Endothelial cell (in vitro differentiated cells): ENCODE results near the gene FAM13B. TPM values are rescaled to one million over a fixed set of nuclear protein-coding genes. Genes with fewer than 3 reads are reported as not detected.

Source experiments
- DNase-seq: peaks from one replicate; pipeline ENCODE4 v3.0.0; 2021; ENCODE audit warnings: low spot score
- H3K27ac Mint-ChIP-seq: one replicate; pipeline ENCODE4 v1.8.0; 2021; ENCODE audit warnings: mixed read lengths, inconsistent platforms; ENCODE audit not compliant: unreplicated experiment
- H3K27me3 Mint-ChIP-seq: one replicate; pipeline ENCODE4 v1.8.0; 2021; ENCODE audit warnings: mild to moderate bottlenecking, moderate library complexity, mixed read lengths, inconsistent platforms; ENCODE audit not compliant: unreplicated experiment
- H3K36me3 Mint-ChIP-seq: one replicate; pipeline ENCODE4 v1.8.0; 2021; ENCODE audit warnings: mild to moderate bottlenecking, low read depth, mixed read lengths, inconsistent platforms; ENCODE audit not compliant: unreplicated experiment
- H3K4me1 Mint-ChIP-seq: one replicate; pipeline ENCODE4 v1.8.0; 2021; ENCODE audit warnings: mild to moderate bottlenecking, mixed read lengths, inconsistent platforms; ENCODE audit not compliant: unreplicated experiment
- H3K4me3 Mint-ChIP-seq: one replicate; pipeline ENCODE4 v1.8.0; 2021; ENCODE audit warnings: mild to moderate bottlenecking, mixed read lengths, inconsistent platforms; ENCODE audit not compliant: unreplicated experiment
- H3K9me3 Mint-ChIP-seq: one replicate; pipeline ENCODE4 v1.8.0; 2021; ENCODE audit warnings: mixed read lengths, inconsistent platforms; ENCODE audit not compliant: unreplicated experiment
- total RNA-seq: library from RNA; stranded (reverse); fragmentation: NEBNext Ultra II Directional; extraction: Animal tissue kit (Norgen Biotek cat#: 25700); gene quantifications from one replicate; pipeline ENCODE4 v1.2.1, GENCODE V29; 2021; ENCODE audit not compliant: unreplicated experiment
- TF ChIP-seq, protein P1 (sequence below): fragments of 200-600 bp; sonication (generic); IDR thresholded peaks from one replicate; pipeline ENCODE4 v1.5.0; 2021; ENCODE audit warnings: antibody characterized with exemption; ENCODE audit not compliant: unreplicated experiment

Gene FAM13B
- total RNA-seq, 1 donor from 2014 or later, result 31.2 TPM

DNA sequence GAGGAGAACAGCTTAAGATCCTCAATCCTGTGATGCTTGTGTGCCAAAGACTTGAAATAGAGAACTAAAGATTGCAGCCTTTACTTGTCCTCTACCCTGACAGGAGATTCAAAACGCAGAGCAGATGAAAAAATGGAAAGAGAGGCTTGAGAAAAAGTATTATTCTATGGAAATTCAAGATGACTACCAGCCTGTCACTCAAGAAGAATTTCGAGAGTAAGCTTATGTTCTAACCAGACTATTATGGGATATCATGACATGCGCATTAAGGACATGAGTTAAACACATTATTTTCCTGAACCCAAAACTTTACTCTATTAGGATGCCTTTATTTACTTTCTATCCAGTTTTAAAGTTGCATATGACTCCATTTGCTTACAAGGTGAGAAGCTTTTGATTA, 97.2 kb downstream of the FAM13B start:
- H3K27me3 Mint-ChIP-seq, result no peaks in the 10 kb centered on the region
- H3K4me1 Mint-ChIP-seq, result peaks cover 3% of the 10 kb centered on the region
- DNase-seq, result no peak
- TF ChIP-seq, protein P1, sequence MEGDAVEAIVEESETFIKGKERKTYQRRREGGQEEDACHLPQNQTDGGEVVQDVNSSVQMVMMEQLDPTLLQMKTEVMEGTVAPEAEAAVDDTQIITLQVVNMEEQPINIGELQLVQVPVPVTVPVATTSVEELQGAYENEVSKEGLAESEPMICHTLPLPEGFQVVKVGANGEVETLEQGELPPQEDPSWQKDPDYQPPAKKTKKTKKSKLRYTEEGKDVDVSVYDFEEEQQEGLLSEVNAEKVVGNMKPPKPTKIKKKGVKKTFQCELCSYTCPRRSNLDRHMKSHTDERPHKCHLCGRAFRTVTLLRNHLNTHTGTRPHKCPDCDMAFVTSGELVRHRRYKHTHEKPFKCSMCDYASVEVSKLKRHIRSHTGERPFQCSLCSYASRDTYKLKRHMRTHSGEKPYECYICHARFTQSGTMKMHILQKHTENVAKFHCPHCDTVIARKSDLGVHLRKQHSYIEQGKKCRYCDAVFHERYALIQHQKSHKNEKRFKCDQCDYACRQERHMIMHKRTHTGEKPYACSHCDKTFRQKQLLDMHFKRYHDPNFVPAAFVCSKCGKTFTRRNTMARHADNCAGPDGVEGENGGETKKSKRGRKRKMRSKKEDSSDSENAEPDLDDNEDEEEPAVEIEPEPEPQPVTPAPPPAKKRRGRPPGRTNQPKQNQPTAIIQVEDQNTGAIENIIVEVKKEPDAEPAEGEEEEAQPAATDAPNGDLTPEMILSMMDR, result no peak
- H3K36me3 Mint-ChIP-seq, result peaks cover 9% of the 10 kb centered on the region
- H3K4me3 Mint-ChIP-seq, result no peak overlapping the region
- no peaks in the 10 kb centered on the region for H3K9me3 Mint-ChIP-seq
- no peak overlapping the region for H3K27ac Mint-ChIP-seq

DNA sequence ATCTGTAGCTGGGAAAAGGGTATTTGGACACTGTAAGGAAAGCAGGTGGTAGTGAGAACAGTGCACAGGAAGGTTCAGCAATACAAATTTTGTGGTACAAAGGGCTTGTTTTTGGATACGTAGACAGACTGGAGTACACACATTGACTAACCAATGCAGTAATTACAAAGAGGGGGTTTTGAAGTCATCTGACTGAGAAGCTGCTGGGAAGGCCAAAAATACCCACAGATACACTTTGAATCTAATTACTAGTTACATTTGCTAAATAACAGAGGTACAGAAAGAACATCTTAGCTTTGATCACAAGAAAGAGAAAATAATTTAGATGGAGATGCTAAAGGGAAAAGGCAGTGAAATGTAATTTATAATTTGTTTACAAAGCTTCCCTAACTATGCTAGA, 97.7 kb downstream of the FAM13B start:
- peaks cover 7% of the 10 kb centered on the region for H3K36me3 Mint-ChIP-seq
- no peaks in the 10 kb centered on the region for H3K27me3 Mint-ChIP-seq
- H3K4me3 Mint-ChIP-seq, result no peak overlapping the region
- DNase-seq, result no peak
- H3K27ac Mint-ChIP-seq, result no peak overlapping the region
- TF ChIP-seq, protein P1, result no peak
- H3K9me3 Mint-ChIP-seq, result no peaks in the 10 kb centered on the region
- H3K4me1 Mint-ChIP-seq, result peaks cover 3% of the 10 kb centered on the region

DNA sequence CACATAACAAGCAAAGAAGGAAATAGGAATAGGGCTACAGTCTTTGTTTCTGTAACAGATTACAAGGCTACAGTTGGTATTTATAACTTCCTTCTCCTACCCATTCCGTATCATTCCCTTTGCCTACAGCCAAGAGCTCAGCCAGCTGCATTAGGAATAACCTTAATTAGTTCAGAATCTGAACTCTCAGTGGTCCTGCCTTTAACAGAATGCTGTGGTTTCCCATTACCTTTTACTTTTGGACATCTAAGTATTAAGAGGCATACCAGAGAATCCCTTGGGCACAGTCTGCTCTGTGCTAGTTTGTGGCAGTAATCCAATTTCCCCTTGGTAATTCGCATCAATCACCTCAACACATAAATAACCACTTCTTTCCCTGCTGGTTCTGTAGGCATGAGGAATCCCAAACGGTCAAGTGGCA, 99.4 kb downstream of the FAM13B start:
- DNase-seq, result no peak
- TF ChIP-seq, protein P1, result no peak
- Mint-ChIP-seq H3K36me3 (no peaks in the 10 kb centered on the region), H3K4me1 (peaks cover 3% of the 10 kb centered on the region), H3K27me3 (no peaks in the 10 kb centered on the region), H3K4me3 (no peak overlapping the region), H3K9me3 (no peaks in the 10 kb centered on the region), H3K27ac (no peak overlapping the region)

DNA sequence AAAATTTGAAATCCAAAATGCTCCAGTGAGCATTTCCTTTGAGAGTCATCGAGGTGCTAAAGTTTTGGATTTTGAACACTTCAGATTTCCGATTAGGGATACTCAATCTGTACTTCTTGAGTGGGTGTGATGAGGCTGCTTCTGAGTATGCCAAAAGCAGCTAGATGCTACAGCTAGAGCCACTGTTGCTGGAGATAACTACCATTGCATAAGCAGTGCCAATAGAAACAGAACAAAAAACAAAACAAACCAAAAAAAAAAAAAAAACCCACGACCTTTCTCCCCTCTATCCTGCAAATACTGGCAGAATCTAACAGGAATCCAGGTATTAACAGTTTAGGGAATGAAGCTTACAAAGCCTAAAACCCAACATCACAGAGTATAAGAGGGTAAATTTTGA, 100.1 kb downstream of the FAM13B start:
- Mint-ChIP-seq H3K27ac (no peak overlapping the region), H3K27me3 (no peaks in the 10 kb centered on the region), H3K36me3 (no peaks in the 10 kb centered on the region), H3K4me1 (peaks cover 3% of the 10 kb centered on the region), H3K9me3 (no peaks in the 10 kb centered on the region), H3K4me3 (no peak overlapping the region)
- no peak for DNase-seq
- TF ChIP-seq, protein P1, result no peak

DNA sequence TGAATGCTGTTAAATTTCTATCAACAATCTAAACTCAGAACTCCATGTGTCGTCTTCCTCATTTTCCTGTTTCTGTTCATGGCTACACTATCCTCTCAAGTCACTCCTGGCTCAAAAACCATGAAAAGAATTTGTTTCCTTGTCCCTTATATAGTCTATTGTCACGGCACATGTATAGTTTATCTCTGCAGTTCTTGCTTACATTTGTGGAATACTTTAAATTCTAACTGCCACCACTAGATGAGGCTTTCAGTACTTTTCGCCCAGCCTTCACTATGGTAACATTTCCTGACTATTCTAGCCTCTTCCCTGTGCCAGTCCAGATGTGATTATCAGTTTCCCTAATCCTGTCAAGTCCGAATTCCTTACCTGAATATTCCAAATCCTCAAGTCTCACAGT, 109.0 kb downstream of the FAM13B start:
- Mint-ChIP-seq H3K9me3 (no peaks in the 10 kb centered on the region), H3K4me3 (no peak overlapping the region), H3K27ac (peak overlapping the region; percentile 50), H3K4me1 (peaks cover 8% of the 10 kb centered on the region), H3K27me3 (peaks cover 2% of the 10 kb centered on the region), H3K36me3 (no peaks in the 10 kb centered on the region)
- no peak for DNase-seq
- TF ChIP-seq, protein P1, result no peak
